IMR-90 (cell line): ENCODE measurements around the gene CCND1.

ENCODE experiments used
- CEBPB ChIP-seq: IDR thresholded peaks from 2 replicates; pipeline ENCODE4 v1.6.1; 2012; ENCODE audit warnings: low read depth, low read length, improper control_type of control experiment
- CHD1 ChIP-seq: IDR thresholded peaks from 2 replicates; pipeline ENCODE4 v1.6.1; 2012; ENCODE audit warnings: low read depth, low read length, improper control_type of control experiment
- MAZ ChIP-seq: IDR thresholded peaks from 2 replicates; pipeline ENCODE4 v1.6.1; 2012; ENCODE audit warnings: low read depth, mild to moderate bottlenecking, low read length, improper control_type of control experiment, moderate library complexity, borderline replicate concordance
- POLR2A ChIP-seq: IDR thresholded peaks from 2 replicates; pipeline ENCODE4 v1.6.1; 2012; ENCODE audit warnings: mild to moderate bottlenecking, low read depth, low read length
- RAD21 ChIP-seq: IDR thresholded peaks from 2 replicates; pipeline ENCODE4 v1.6.1; 2012; ENCODE audit warnings: low read length, improper control_type of control experiment
- RCOR1 ChIP-seq: IDR thresholded peaks from 2 replicates; pipeline ENCODE4 v1.6.1; 2012; ENCODE audit warnings: mild to moderate bottlenecking, low read length, improper control_type of control experiment; ENCODE audit not compliant: insufficient replicate concordance
- RFX5 ChIP-seq: IDR thresholded peaks from 2 replicates; pipeline ENCODE4 v1.8.0; 2012; ENCODE audit warnings: low read depth, mild to moderate bottlenecking, low read length, moderate library complexity
- TF ChIP-seq, protein P1 (sequence below): conservative IDR thresholded peaks from 2 replicates; pipeline ENCODE4 v1.5.1; 2012; ENCODE audit warnings: mild to moderate bottlenecking, low read depth, low read length, improper control_type of control experiment

DNA sequence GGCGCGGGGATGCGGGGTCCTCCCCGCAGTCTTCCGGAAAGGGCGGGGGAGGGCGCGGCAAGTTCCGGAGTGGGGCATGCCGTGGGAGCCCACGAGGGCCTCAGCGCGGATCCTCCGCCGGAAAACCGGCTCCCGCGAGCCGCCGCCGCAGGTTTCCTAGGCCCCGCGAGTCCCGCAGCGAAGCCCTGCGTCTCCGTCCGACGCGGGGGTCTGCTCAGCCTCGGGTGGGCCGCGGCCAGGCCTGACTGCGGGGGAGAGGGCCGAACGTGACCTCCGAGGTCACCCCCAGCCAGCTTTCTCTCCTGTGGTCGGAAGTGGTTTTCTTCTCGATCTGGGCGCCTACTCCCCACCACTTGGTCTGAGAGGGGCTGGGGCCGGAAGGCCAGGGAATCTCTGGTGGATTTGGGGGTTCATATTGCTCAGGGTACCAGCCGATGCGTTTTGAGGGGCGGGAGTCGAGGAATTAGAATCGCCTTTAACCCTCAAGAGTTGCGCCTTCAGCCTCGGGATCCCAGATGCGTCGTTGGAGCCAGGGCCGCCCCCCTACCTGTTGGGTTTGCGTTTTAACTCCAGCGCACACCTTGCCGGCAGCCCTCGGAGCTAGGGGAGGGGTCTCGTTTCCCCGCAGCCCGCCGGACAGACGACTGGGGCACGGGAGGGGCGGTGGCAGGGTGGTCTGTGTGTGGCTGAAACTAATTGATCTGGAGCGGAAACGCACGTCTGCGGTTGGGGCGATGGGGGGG lies 3.6 kb upstream of the CCND1 start:
- TF ChIP-seq, protein P1, sequence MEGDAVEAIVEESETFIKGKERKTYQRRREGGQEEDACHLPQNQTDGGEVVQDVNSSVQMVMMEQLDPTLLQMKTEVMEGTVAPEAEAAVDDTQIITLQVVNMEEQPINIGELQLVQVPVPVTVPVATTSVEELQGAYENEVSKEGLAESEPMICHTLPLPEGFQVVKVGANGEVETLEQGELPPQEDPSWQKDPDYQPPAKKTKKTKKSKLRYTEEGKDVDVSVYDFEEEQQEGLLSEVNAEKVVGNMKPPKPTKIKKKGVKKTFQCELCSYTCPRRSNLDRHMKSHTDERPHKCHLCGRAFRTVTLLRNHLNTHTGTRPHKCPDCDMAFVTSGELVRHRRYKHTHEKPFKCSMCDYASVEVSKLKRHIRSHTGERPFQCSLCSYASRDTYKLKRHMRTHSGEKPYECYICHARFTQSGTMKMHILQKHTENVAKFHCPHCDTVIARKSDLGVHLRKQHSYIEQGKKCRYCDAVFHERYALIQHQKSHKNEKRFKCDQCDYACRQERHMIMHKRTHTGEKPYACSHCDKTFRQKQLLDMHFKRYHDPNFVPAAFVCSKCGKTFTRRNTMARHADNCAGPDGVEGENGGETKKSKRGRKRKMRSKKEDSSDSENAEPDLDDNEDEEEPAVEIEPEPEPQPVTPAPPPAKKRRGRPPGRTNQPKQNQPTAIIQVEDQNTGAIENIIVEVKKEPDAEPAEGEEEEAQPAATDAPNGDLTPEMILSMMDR: no peak
- TF ChIP-seq POLR2A (no peak), RAD21 (no peak), RFX5 (no peak), CHD1 (no peak), MAZ (no peak), RCOR1 (no peak), CEBPB (no peak)
